WTC11 (cell line): ENCODE results near the gene PSME2.
"Not testable (repeated sequence)": the region's sequence is repeated elsewhere in the genome, so short reads cannot be mapped to it uniquely, and the experiment has no call there.

Source experiments
- NR1H2 ChIP-seq: sonication (generic); formaldehyde crosslinking; IDR thresholded peaks from 2 replicates; pipeline ENCODE4 v1.9.0; 2021; ENCODE audit warnings: mild to moderate bottlenecking, moderate library complexity, missing genetic modification reagents
- TF ChIP-seq, protein P1 (sequence below): fragments of 200-600 bp; IDR thresholded peaks from 2 replicates; pipeline ENCODE4 v1.8.0; 2022; ENCODE audit warnings: antibody characterized with exemption

DNA sequence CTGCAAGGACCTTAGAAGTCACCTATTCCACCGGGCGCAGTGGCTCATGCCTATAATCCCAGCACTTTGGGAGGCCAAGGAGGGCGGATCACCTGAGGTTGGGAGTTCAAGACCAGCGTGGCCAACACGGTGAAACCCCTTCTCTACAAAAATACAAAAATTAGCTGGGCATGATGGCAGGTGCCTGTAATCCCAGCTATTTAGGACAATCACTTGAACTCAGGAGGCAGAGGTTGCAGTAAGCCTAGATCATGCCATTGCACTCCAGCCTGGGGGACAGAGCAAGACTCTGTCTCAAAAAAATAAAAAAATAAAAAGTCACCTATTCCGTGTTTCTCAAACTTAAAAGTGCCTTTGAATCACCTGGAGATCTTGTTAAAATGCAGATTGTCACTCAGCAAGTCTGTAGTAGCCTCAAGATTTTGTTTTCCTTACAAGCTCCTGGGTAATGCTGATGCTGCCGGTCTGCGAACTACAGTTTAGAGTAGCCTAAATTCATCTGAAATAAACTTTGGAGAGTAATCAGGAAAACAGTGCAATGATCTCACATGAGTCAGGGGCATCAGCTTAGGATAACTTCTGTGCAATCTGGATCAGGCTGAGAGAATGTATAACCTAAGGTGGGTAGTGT lies 40.7 kb downstream of the PSME2 start:
- TF ChIP-seq NR1H2 (CRISPR knock-in tag), result not testable (repeated sequence)
- TF ChIP-seq, protein P1, sequence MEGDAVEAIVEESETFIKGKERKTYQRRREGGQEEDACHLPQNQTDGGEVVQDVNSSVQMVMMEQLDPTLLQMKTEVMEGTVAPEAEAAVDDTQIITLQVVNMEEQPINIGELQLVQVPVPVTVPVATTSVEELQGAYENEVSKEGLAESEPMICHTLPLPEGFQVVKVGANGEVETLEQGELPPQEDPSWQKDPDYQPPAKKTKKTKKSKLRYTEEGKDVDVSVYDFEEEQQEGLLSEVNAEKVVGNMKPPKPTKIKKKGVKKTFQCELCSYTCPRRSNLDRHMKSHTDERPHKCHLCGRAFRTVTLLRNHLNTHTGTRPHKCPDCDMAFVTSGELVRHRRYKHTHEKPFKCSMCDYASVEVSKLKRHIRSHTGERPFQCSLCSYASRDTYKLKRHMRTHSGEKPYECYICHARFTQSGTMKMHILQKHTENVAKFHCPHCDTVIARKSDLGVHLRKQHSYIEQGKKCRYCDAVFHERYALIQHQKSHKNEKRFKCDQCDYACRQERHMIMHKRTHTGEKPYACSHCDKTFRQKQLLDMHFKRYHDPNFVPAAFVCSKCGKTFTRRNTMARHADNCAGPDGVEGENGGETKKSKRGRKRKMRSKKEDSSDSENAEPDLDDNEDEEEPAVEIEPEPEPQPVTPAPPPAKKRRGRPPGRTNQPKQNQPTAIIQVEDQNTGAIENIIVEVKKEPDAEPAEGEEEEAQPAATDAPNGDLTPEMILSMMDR, result not testable (repeated sequence)
